ENCODE results near the gene PARP12.

PARP12 gene

GRCh38 chr7:140035400-140036223 lies 27.1 kb downstream of the PARP12 start:
- DNase-seq (ENCODE audit: low read depth), result no peak

DNA sequence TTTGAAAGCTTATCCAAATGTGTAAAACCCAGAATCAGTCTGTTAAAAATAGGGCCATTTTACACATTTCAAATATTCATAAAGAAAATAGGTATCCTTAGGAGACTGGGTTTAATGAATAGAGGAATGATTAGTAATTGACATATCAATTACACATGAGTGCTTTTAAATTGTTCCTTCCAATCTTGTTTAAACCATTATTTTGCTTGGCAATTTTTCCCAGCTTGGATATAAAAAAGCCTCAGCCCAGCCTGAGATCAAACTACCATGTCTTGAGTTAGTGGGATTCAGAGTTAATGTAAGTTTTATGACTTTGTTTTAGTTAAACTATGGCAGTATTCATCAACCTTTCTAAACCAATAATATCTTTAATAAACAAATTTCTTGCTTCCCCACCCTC lies 28.3 kb downstream of the PARP12 start:
- no peak for DNase-seq (ENCODE audit: low read depth)

DNA sequence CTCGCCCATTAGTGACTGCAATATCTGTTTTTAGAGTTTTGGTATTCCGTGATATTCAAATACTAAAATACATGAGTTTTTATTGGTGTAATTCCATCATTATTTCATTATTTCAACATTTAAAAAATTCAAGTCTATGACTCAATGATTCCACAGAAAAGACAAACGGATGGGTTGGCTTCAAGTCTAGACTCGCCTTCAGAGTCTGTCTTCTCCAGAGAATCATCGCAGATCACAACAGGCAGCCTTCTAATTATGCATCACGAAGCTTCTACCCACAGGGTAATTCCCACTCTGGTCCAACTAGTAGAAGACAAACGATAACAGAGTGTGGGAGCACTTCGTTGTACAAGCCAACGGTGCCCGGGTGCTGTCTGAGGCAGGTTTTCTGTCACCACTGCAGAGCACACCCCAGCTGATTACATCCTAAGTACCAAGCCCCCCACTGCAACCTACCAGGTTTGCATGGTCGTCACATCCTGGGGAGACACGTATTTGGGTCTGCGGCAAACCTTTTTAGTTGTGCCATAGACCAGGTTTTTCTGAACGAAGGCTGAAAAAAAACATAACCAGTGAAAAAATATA lies 28.9 kb downstream of the PARP12 start:
- no peak for DNase-seq (ENCODE audit: low read depth)

GRCh38 chr7:140033036-140033435 lies 29.7 kb downstream of the PARP12 start:
- DNase-seq (ENCODE audit: low read depth), result no peak

DNA sequence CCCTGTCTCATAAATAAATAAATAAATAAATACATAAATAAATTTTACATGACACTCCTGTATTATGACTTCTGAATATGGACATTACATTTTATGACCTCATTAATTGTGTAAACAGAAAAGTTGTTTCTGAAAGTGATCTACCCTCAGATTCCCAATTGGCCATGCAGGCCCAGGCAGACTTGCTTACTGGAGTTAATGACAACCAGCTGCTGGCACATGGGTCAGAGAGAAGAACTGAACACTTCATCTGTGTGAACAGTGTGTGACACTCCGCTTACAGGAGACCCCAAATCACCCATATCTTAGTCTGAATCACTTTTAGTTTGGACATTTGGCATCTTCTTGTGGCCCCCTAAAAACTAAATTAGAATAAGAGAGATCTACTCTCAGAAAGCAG lies 31.4 kb downstream of the PARP12 start:
- no peak for DNase-seq (ENCODE audit: low read depth)

DNA sequence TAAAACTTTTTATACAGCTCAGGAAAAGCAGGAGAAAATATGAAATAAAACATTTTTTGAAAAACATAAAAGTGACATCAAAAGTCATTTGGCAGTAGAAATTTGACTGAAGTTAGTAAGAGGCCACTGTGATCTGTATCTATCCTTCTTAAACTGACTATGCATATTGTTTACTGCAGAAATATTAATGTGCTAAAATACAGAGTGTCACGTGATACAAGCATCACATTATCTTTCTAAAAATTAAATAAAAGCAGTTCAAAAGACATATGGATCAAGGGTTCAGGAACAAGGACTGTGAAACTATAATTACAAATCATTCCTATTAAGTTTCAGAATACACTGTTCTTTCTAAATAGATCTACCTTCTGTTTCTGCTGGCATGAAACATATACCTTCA lies 33.7 kb downstream of the PARP12 start:
- DNase-seq (ENCODE audit: low read depth), result no peak

DNA sequence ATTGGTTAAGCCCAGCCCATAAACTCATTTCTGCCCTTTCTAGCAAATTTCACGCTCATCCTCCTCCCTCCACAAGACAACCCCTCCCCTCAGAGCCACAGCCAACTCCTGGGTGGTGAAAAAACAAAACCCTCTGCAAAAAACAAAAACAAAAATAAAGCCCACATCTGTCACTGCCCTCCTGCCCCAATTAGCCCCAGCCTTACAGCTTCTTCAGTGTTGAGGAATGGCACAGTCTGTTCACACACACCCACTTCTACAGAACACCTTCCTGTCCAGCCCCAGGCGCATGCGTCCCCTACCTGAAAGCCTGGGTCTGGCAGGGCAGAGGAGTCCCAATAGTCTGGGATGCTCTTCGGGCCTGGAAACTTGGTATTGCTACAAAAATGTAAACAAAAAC lies 34.4 kb downstream of the PARP12 start:
- no peak for DNase-seq (ENCODE audit: low read depth)

DNA sequence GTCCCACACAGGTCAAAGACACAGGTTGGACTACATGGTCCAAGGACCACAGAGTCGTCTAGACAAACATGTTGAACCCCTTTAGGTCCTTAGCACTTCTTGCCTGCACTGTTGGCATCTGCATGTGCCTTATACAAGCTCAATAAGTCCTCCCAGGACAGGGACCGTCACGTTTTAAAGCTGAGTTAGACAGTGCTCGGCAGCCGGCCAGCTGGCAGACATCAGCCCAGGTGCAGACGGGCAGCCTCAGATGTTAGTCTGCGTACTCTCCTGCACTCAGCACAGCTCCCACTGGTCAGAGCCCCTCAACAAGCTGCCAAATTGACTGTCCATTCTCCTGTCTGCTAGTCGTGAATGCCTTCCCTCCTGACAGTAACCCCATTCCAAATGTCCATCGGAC lies 34.9 kb downstream of the PARP12 start:
- no peak for DNase-seq (ENCODE audit: low read depth)

DNA sequence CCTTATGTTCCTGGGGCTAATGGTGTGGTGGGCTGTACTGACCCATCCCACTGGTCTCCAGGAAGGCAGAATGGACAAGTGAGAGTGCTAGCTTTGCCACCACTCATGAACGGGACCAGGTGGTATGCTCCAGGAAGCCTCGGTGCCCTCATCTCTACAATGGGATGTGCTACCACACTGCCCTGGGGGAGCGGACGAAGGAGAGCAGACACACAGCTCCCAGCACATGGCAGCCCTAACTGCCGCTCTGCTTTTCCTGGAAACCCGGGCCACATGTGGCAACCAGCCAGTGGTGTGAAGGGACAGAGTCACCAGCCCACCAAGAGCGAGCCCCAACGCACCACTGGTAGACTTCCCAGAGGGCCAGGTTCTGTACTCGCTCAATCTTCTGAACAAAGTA lies 35.8 kb downstream of the PARP12 start:
- no peak for DNase-seq (ENCODE audit: low read depth)

DNA sequence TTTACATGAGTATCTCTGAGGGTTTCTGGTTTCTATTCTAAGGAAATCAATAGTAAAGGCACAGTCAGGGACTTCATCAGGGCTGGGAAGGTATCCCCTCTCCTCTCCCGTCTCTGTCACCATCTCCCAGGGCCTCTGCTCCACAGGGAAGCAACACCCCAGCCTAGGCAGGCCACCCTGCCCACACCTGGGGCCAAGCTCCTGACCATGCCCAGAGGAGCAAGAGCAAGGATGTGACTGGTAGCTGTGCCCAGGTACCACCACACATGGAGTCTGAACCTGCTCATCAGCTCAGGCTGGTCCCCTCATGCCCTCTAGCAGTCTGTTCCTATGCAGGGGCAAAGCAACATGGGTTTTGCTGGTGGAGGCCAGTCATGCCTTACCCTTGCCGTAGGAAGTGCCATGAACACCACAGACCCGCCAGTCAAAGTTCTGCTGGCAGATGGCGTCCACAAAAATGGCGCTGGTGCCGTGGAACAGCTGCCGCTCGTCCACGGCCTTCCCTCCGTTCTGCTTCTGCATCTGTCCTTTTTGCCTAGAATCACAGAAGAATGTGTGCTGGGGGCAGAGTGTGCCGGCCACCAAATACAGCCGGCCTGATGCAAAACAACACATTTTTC lies 36.8 kb downstream of the PARP12 start:
- no peak for DNase-seq (ENCODE audit: low read depth)

DNA sequence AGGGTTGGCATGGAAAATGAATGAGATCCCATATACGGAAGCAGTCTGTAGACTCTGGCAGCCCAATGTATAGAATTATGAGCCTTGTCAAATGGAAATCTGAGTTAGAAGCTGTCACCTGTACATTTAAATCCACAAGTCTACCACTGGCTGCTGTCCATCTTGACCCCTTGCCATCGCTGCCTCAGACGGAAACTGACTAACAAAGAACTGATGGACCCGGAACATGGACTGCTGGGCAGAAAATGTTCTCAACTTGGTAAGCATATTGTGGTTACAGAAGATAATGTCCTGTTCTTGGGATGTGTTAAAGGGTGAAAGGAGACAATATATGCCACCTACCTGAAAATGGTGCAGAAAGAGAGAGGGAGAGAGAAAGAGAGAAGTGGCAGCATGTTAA lies 37.5 kb downstream of the PARP12 start:
- no peak for DNase-seq (ENCODE audit: low read depth)

DNA sequence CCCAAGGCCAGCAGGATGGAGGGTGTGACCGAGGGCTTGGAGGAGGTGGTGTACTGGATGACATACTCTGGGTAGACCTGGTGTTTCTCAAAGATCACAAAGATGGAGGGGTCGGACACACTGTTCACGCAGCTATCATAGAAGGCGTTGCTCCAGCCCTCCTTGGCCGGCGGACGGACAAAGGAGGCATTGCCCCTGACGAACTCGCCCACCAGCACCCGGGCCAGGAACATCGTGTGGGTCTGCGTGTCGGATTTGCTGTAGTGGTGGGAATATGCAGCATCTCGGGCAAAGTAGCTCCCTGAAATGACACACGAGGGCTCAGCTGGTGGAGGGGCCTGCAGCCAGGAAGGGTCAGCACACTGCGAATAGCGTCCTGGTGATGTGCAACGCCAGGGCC lies 38.2 kb downstream of the PARP12 start:
- DNase-seq (ENCODE audit: low read depth), result no peak

- DNase-seq (ENCODE audit: low read depth), result no peak
Measured at GRCh38 chr7:140023728-140024127, 39.0 kb downstream of the PARP12 start.

DNA sequence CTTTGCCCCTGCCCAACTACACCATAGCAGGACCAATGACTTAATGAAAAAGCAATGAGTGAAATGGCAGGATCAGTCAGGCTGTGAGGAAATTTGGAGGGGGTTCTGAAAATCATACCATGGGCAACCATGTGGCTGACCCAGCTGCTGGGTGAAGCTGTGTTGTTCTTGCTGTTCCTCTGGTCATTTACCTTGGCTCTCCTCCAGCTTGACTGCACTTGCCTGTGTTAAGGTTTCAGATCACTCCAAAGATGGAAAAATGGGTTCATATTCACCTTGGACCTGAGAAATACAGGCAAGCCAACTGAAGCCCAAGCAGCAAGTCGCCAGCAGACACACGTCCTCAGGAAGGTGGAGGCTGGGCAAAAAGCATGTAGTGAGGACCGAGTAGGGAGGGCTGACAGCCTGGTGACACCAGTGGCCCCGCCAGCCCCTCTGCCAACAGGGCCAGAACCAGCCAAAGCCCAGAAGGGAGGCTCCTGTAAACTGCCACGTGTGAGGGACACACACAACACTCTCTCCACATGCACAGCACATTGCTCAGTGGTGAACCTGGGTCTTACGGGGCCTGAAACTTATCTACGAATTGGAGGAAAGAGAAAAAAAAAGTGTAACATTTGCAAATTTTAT lies 40.1 kb downstream of the PARP12 start:
- DNase-seq (ENCODE audit: low read depth), result no peak

DNA sequence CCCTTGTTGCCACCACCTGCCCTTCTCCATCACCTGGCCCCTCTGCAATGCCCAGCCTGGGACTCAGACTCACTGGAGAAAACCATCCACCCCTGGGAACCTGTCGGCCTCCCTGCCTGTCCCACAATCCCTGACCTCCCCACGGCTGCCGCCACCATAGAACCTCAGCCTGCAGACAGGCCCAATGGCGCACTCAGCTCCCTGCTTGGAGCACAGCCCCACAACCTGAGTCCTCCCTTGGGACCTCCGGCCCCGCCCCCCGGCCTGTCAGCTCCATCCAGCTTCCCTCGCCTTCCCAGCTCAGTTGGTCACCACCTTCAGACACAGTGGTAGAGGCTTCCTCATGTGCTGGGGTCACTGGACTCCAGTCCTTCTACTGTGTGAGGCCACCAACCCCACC lies 41.1 kb downstream of the PARP12 start:
- DNase-seq (ENCODE audit: low read depth), result no peak

DNA sequence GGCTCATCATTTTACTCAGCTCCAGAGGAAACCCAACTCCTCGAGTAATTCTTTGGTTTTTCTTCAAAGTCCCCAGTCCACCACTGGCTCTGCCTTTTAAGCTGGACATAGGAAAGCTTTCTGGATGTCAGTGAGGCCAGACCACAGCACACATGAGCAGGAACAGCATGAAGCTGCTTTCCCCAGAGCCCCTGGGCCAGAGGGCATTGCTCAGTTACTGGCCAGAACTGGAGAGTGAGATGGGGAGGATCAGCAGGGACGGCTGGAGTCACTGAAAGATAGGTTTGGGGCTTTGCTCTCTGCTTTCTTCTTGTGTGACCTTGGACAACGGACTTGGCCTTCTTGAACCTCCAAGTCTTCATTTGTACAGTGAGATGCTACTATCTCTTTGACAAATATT lies 43.1 kb downstream of the PARP12 start:
- DNase-seq (ENCODE audit: low read depth), result no peak

DNA sequence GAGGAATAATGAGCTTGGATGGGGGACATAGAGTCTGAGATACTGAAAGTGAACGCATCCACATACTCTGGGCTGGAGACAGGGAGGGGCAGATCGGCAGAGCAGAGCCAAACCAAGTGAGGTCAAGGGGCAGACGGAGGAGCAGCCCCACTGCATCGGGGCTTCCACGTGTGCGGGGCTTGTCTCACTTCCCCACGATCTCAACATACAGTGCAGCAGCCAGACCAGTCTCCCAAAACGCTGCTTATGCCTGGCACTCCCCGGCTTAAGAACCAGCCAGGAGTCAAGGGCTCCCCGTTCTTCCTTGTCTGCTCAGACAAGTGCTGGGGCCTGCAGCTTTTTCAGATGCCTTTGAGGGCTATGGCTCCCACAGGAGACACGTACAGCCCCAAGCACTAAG lies 43.6 kb downstream of the PARP12 start:
- no peak for DNase-seq (ENCODE audit: low read depth)

- DNase-seq (ENCODE audit: low read depth), result no peak
Measured at GRCh38 chr7:140018125-140019043, 44.4 kb downstream of the PARP12 start.

GRCh38 chr7:140017543-140017942 lies 45.2 kb downstream of the PARP12 start:
- no peak for DNase-seq (ENCODE audit: low read depth)

- DNase-seq (ENCODE audit: low read depth), result no peak
Measured at GRCh38 chr7:140017034-140017433, 45.7 kb downstream of the PARP12 start.

DNA sequence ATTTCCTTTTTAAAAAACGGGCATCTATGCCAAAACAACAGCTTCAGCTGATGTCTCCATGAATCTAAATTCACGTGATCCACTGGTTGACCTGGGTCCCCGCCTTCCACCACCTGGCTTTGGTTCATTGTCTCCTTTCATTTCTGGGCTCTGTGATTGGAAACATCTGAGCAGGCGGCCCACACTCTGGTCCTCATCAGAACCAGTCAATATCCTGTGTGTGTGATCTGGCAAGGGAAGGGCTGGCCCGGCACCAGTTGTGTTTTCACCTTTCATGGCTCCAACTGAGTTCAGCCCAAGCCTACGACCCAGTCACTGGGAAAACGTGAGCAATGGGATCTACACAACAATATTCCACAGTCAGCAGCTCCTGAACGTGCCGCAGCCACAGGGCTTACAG lies 46.2 kb downstream of the PARP12 start:
- no peak for DNase-seq (ENCODE audit: low read depth)

DNA sequence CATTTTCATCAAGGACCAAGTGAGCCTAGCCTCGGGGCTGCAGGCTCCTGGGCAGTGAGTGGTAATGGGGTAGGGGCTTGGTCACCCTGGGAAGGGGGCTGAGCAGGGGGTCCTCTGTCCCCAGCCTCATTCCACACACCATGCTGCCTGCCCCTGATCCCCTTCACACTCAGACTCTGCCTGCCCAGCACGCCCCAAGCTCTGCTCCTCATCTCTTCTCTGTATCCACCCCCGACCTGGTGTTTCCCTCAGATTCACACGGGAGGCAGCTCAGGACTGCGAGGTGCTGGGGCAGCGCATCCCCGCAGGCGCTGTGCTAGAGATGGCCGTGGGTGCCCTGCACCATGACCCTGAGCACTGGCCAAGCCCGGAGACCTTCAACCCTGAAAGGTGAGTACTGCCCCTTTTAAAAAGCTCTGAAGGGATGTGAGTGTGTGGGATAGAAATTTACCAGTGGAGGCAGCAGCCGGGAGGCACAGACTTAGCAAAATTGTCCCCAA lies 47.2 kb downstream of the PARP12 start:
- DNase-seq (ENCODE audit: low read depth), result no peak
